Liver (tissue), 9 donors: Measurements from ENCODE around the gene TMEM135. TPM values are rescaled to one million over a fixed set of nuclear protein-coding genes. Genes with fewer than 3 reads are reported as not detected.

Source experiments
- DNase-seq: peaks from one replicate; pipeline ENCODE4 v3.0.0-alpha.2; 2017; ENCODE audit warnings: low spot score
- H3K27ac ChIP-seq, 2 donors: one replicate each; pipeline ENCODE4 v1.7.0; 2013; ENCODE audit warnings: inconsistent platforms in 2 of 2, low read length in 2 of 2, control low read depth in 1 of 2, low read depth in 1 of 2, mild to moderate bottlenecking in 1 of 2
- H3K27me3 ChIP-seq, 4 donors: one replicate each; pipeline versions ENCODE4 v1.6.1 to v1.7.0; 2013; ENCODE audit warnings: low read length in 3 of 4, inconsistent platforms in 1 of 4, mild to moderate bottlenecking in 1 of 4, moderate library complexity in 1 of 4; ENCODE audit not compliant: control insufficient read depth in 4 of 4, insufficient read depth in 4 of 4
- H3K36me3 ChIP-seq, 4 donors: one replicate each; pipeline versions ENCODE4 v1.6.1 to v1.7.0; 2013; ENCODE audit warnings: low read length in 3 of 4, mild to moderate bottlenecking in 3 of 4, low read depth in 1 of 4, moderate library complexity in 1 of 4; ENCODE audit not compliant: control insufficient read depth in 4 of 4, insufficient read depth in 3 of 4
- H3K4me1 ChIP-seq, 4 donors: one replicate each; pipeline versions ENCODE4 v1.6.1 to v1.7.0; 2013; ENCODE audit warnings: low read length in 3 of 4, mild to moderate bottlenecking in 3 of 4, moderate library complexity in 1 of 4; ENCODE audit not compliant: control insufficient read depth in 4 of 4, insufficient read depth in 4 of 4
- H3K4me3 ChIP-seq, 3 donors: one replicate each; pipeline versions ENCODE4 v1.6.1 to v1.7.0; 2013; ENCODE audit warnings: low read length in 3 of 3, control low read depth in 1 of 3, low read depth in 1 of 3, mild to moderate bottlenecking in 1 of 3
- H3K9ac ChIP-seq, 2 donors: one replicate each; pipeline ENCODE4 v1.7.0; 2013; ENCODE audit warnings: low read length in 2 of 2, mild to moderate bottlenecking in 2 of 2, moderate library complexity in 2 of 2, control low read depth in 1 of 2, low read depth in 1 of 2
- H3K9me3 ChIP-seq, 4 donors: one replicate each; pipeline versions ENCODE4 v1.6.1 to v1.7.0; 2013; ENCODE audit warnings: low read length in 3 of 4; ENCODE audit not compliant: control insufficient read depth in 4 of 4
- EGR1 ChIP-seq, 2 donors: IDR thresholded peaks; 2 replicates each; pipeline ENCODE4 v1.6.1; 2016 to 2018; ENCODE audit warnings: antibody characterized with exemption in 2 of 2, low read depth in 2 of 2
- FOXA1 ChIP-seq: IDR thresholded peaks from 2 replicates; pipeline ENCODE4 v1.6.1; 2016; ENCODE audit warnings: antibody characterized with exemption
- FOXA2 ChIP-seq: IDR thresholded peaks from 2 replicates; pipeline ENCODE4 v1.6.1; 2016; ENCODE audit warnings: antibody characterized with exemption
- GABPA ChIP-seq, 2 donors: IDR thresholded peaks in 1 of 2; conservative IDR thresholded peaks in 1 of 2; 2 replicates each; pipeline ENCODE4 v1.6.1; 2016; ENCODE audit warnings: antibody characterized with exemption in 2 of 2, mild to moderate bottlenecking in 1 of 2, moderate library complexity in 1 of 2
- HNF4A ChIP-seq, 2 donors: conservative IDR thresholded peaks; 2 replicates each; pipeline ENCODE4 v1.6.1; 2016; ENCODE audit warnings: antibody characterized with exemption in 2 of 2, mild to moderate bottlenecking in 2 of 2
- HNF4G ChIP-seq: IDR thresholded peaks from 2 replicates; pipeline ENCODE4 v1.6.1; 2016; ENCODE audit warnings: antibody characterized with exemption
- JUND ChIP-seq, 2 donors: IDR thresholded peaks; 2 replicates each; pipeline ENCODE4 v1.6.1; 2016; ENCODE audit warnings: antibody characterized with exemption in 2 of 2
- NR2F2 ChIP-seq: IDR thresholded peaks from 2 replicates; pipeline ENCODE4 v1.6.1; 2016; ENCODE audit warnings: antibody characterized with exemption
- RAD21 ChIP-seq, 2 donors: IDR thresholded peaks; 2 replicates each; pipeline ENCODE4 v1.6.1; 2016; ENCODE audit warnings: antibody characterized with exemption in 2 of 2, mild to moderate bottlenecking in 2 of 2
- RXRA ChIP-seq, 2 donors: IDR thresholded peaks; 2 replicates each; pipeline ENCODE4 v1.6.1; 2017 to 2018; ENCODE audit warnings: antibody characterized with exemption in 2 of 2, mild to moderate bottlenecking in 1 of 2
- SP1 ChIP-seq: IDR thresholded peaks from 2 replicates; pipeline ENCODE4 v1.6.1; 2018; ENCODE audit warnings: antibody characterized with exemption, mild to moderate bottlenecking
- TAF1 ChIP-seq: conservative IDR thresholded peaks from 2 replicates; pipeline ENCODE4 v1.6.1; 2016; ENCODE audit warnings: antibody characterized with exemption, mild to moderate bottlenecking
- YY1 ChIP-seq: IDR thresholded peaks from 2 replicates; pipeline ENCODE4 v1.6.1; 2016; ENCODE audit warnings: antibody characterized with exemption, mild to moderate bottlenecking
- WGBS: extraction: QIAGEN DNeasy Blood & Tissue Kit; methylation state at CpG from one replicate; pipeline ENCODE4 v1.1.7; 2013; 5-methylcytosine and 5-hydroxymethylcytosine counted together
- polyA plus RNA-seq, 2 donors: library from polyadenylated mRNA; stranded (reverse) in 1 of 2; unstranded in 1 of 2; fragments of 200-250 nt in 1 of 2; fragments of >200 nt in 1 of 2; fragmentation: Nextera tagmentation in 1 of 2; extraction: Ambion mirVana in 1 of 2; gene quantifications; one replicate each; pipeline versions ENCODE4 v1.2.1 to v1.2.3, GENCODE V29; 2013 to 2015
- total RNA-seq, 2 donors: library from RNA; depleted of rRNA; stranded (reverse); fragments of >200 nt; gene quantifications; one replicate each; pipeline ENCODE4 v1.2.3, GENCODE V29; 2014
- TF ChIP-seq, protein P1 (sequence below): fragments of 150-350 bp; IDR thresholded peaks from 2 replicates; pipeline ENCODE4 v1.5.1; 2017; ENCODE audit warnings: improper control_type of control experiment, low read depth, low read length; ENCODE audit not compliant: missing input control
- TF ChIP-seq, protein P2 (sequence below): IDR thresholded peaks from 2 replicates; pipeline ENCODE4 v1.6.1; 2016; ENCODE audit warnings: antibody characterized with exemption
- TF ChIP-seq, protein P3 (sequence below): IDR thresholded peaks from 2 replicates; pipeline ENCODE4 v1.6.1; 2016; ENCODE audit warnings: antibody characterized with exemption, mild to moderate bottlenecking
- TF ChIP-seq, protein P4 (sequence below): IDR thresholded peaks from 2 replicates; pipeline ENCODE4 v1.6.1; 2016; ENCODE audit warnings: antibody characterized with exemption
- TF ChIP-seq, protein P5 (sequence below): IDR thresholded peaks from 2 replicates; pipeline ENCODE4 v1.6.1; 2016; ENCODE audit warnings: antibody characterized with exemption
- donor health status: healthy.
- donor health status: healthy.
- donor health status: healthy.
- donor health status: healthy.
- donor health status: healthy.

The TMEM135 gene
- total and polyA plus RNA-seq, 4 donors = 10.0 to 38.9 (median 23.5) TPM

DNA sequence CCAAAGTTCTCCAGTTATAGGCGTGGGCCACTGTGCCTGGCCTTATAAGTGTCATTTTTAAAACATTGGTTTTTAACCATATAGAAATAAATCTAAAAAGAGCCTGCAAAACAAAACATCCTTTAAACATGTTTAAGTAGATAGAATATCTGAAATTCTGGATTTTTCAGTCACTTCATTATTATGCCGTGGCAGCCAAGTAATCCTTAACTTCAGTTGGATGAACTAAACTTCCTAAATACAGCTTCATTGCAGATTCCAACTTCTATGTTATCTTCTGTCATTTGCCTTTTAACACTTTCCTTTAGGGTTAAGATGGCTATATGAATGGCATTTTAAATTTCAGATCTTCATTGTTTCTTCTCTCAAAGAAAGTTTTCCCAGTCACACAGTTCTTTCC is 291.4 kb downstream of the TMEM135 start (continued):
- TF ChIP-seq, protein P1, sequence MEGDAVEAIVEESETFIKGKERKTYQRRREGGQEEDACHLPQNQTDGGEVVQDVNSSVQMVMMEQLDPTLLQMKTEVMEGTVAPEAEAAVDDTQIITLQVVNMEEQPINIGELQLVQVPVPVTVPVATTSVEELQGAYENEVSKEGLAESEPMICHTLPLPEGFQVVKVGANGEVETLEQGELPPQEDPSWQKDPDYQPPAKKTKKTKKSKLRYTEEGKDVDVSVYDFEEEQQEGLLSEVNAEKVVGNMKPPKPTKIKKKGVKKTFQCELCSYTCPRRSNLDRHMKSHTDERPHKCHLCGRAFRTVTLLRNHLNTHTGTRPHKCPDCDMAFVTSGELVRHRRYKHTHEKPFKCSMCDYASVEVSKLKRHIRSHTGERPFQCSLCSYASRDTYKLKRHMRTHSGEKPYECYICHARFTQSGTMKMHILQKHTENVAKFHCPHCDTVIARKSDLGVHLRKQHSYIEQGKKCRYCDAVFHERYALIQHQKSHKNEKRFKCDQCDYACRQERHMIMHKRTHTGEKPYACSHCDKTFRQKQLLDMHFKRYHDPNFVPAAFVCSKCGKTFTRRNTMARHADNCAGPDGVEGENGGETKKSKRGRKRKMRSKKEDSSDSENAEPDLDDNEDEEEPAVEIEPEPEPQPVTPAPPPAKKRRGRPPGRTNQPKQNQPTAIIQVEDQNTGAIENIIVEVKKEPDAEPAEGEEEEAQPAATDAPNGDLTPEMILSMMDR = no peak
- TF ChIP-seq HNF4A (conservative IDR thresholded peaks at IDR 0.05) (no peak), FOXA2 (no peak), JUND (IDR thresholded peaks at IDR 0.05) (no peak), GABPA (IDR thresholded peaks at IDR 0.05 in 1 of 2, conservative IDR thresholded peaks at IDR 0.05 in 1 of 2) (no peak), NR2F2 (no peak), FOXA1 (no peak), RAD21 (IDR thresholded peaks at IDR 0.05) (no peak)

DNA sequence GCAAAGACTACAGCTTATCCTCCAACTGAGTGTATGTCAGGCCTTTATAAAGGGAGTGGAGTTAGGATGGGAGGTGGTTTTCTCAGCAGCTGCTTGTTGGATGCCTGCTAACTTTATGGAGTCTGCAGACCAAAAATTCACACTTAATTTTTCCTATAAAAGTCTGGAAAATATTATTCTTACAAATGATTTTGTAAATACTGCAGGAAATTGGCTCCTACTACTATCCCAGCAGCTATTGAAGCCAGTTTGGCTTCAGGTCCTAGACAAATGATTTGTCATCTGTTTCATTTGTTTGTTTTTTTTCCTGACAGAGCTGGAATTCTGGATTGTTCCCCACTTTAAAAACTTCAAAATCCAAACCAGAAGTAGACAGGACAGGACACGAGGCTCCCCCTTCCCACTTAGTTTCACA is 292.5 kb downstream of the TMEM135 start:
- no peaks in the 10 kb centered on the region for H3K36me3 ChIP-seq
- 85% methylated on average over 1 of the region's 1 CpG for WGBS
- H3K4me3 ChIP-seq = no peak overlapping the region
- no peaks in the 10 kb centered on the region for H3K4me1 ChIP-seq
- no peak overlapping the region for H3K27ac ChIP-seq
- no peak overlapping the region for H3K9ac ChIP-seq
- no peaks in the 10 kb centered on the region for H3K9me3 ChIP-seq
- TF ChIP-seq SP1 (no peak), RAD21 (IDR thresholded peaks at IDR 0.05) (no peak), TAF1 (no peak), FOXA2 (no peak), JUND (IDR thresholded peaks at IDR 0.05) (no peak), HNF4G (no peak), HNF4A (conservative IDR thresholded peaks at IDR 0.05) (no peak), RXRA (IDR thresholded peaks at IDR 0.05) (no peak), GABPA (IDR thresholded peaks at IDR 0.05 in 1 of 2, conservative IDR thresholded peaks at IDR 0.05 in 1 of 2) (no peak), EGR1 (IDR thresholded peaks at IDR 0.05; ENCODE audit: low read depth in 2 of 2) (no peak), NR2F2 (no peak), FOXA1 (no peak), YY1 (no peak)
- TF ChIP-seq, protein P2, sequence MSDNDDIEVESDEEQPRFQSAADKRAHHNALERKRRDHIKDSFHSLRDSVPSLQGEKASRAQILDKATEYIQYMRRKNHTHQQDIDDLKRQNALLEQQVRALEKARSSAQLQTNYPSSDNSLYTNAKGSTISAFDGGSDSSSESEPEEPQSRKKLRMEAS = no peak
- TF ChIP-seq, protein P3, sequence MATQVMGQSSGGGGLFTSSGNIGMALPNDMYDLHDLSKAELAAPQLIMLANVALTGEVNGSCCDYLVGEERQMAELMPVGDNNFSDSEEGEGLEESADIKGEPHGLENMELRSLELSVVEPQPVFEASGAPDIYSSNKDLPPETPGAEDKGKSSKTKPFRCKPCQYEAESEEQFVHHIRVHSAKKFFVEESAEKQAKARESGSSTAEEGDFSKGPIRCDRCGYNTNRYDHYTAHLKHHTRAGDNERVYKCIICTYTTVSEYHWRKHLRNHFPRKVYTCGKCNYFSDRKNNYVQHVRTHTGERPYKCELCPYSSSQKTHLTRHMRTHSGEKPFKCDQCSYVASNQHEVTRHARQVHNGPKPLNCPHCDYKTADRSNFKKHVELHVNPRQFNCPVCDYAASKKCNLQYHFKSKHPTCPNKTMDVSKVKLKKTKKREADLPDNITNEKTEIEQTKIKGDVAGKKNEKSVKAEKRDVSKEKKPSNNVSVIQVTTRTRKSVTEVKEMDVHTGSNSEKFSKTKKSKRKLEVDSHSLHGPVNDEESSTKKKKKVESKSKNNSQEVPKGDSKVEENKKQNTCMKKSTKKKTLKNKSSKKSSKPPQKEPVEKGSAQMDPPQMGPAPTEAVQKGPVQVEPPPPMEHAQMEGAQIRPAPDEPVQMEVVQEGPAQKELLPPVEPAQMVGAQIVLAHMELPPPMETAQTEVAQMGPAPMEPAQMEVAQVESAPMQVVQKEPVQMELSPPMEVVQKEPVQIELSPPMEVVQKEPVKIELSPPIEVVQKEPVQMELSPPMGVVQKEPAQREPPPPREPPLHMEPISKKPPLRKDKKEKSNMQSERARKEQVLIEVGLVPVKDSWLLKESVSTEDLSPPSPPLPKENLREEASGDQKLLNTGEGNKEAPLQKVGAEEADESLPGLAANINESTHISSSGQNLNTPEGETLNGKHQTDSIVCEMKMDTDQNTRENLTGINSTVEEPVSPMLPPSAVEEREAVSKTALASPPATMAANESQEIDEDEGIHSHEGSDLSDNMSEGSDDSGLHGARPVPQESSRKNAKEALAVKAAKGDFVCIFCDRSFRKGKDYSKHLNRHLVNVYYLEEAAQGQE = no peak
- TF ChIP-seq, protein P1 = no peak
- TF ChIP-seq, protein P4, sequence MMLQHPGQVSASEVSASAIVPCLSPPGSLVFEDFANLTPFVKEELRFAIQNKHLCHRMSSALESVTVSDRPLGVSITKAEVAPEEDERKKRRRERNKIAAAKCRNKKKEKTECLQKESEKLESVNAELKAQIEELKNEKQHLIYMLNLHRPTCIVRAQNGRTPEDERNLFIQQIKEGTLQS = no peak
- TF ChIP-seq, protein P5, sequence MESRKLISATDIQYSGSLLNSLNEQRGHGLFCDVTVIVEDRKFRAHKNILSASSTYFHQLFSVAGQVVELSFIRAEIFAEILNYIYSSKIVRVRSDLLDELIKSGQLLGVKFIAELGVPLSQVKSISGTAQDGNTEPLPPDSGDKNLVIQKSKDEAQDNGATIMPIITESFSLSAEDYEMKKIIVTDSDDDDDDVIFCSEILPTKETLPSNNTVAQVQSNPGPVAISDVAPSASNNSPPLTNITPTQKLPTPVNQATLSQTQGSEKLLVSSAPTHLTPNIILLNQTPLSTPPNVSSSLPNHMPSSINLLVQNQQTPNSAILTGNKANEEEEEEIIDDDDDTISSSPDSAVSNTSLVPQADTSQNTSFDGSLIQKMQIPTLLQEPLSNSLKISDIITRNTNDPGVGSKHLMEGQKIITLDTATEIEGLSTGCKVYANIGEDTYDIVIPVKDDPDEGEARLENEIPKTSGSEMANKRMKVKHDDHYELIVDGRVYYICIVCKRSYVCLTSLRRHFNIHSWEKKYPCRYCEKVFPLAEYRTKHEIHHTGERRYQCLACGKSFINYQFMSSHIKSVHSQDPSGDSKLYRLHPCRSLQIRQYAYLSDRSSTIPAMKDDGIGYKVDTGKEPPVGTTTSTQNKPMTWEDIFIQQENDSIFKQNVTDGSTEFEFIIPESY = no peak
- DNase-seq = no peak
- no peaks in the 10 kb centered on the region for H3K27me3 ChIP-seq
